Measurements from ENCODE around the gene NRCAM.
"Not testable (repeated sequence)": the region's sequence is repeated elsewhere in the genome, so short reads cannot be mapped to it uniquely, and the experiment has no call there.

The NRCAM gene

DNA sequence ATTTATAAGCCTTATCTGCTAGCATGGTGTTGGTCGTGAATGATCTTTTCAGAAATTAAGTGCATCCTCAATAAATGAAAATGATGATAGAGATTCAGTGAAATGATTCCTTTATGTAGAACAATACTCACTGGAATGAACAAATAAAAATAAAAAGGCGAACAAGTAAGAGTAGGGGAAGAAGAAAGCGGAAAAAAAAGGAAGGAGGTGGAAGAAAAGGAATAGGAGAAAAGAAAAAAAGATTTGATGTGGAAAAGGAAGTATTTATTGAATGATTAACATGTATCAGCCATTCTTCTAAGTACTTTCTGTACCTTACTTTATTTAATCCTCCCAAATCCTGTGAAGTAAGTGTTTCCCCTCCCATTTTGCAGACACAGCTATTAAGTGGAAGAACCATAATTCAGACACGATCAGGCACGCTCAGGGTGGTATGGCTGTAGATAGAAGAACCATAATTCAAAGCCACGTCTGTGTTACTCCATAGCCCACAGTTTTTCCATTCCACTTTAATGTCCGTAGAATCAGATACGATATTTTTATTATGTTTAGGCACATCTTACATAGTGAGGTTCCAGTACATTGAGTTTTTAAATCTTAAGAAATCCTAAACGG is 169.8 kb downstream of the NRCAM start:
- in situ Hi-C loops (cut with MboI; ENCODE audit: low sequenced_read_pairs) = no loop called here

GRCh38 chr7:108285778-108286177 is 170.5 kb downstream of the NRCAM start:
- in situ Hi-C loops (cut with MboI; ENCODE audit: low sequenced_read_pairs) = no loop called here

DNA sequence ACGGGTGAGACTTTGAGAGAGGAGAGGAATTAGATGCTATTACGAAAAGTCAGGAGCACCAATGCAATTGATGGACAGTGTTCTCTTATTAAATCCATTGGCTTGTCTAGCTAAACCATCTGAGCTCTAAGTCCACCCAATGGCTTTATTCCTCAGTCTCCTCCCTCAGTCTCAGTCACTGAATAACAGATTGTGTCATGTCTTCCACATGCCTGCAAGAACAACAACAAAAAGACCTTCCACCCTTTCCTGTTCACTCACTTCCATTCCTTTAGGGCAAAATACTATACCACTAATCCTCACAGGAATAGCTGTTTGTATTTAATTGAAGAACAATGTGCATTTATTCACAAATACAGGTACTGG is 171.2 kb downstream of the NRCAM start:
- in situ Hi-C loops (cut with MboI; ENCODE audit: low sequenced_read_pairs) = no loop called here

DNA sequence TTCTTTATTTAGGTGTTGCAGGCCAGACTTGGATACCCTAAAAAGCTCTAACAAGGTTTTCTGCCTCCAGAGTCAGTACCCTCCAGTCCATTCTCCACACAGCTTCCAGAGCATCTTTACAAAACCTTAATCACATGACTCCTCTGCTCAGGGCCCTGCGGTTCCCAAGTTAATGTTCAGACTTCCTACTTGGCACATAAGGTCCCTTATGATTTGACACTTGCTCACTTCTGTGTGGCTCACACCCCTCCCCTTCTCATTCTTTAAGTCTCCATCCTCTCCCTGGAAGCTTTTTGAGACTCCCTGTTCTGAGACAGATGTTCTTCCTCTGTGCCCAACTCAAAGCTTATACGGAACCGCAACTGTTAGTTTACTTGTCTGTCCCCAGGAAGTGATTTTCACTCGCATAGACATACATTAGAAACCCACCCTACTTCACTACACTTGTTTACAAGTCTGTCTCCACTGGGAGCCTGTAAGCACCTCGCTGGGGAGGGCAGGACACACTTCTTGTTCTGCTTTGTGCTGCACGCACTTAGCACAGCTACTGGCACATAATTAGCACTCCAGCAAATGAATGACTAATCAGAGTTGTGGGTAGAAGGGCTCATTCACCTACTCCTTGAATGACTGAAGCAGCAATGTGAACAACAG is 171.8 kb downstream of the NRCAM start:
- in situ Hi-C loops (cut with MboI; ENCODE audit: low sequenced_read_pairs) = no loop called here

DNA sequence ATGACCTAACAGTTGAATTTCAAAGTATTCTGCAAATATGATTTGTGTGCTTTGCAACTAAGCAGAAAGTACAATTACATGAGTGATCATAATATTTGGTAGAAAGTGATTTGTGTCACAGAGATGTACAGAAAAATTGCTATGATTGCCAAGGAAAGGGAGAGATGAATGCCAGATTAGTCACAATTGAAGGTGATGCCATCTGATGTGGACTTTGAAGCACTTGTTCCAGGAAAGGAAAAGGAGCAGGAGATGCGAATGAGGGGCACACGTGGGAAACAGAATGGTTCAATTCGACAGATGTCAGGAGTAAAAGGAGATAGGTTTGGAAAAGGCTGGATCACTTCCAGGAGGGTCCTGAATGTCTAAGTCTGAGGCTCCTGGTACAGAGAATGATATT is 173.0 kb downstream of the NRCAM start:
- in situ Hi-C loops (cut with MboI; ENCODE audit: low sequenced_read_pairs) = no loop called here

DNA sequence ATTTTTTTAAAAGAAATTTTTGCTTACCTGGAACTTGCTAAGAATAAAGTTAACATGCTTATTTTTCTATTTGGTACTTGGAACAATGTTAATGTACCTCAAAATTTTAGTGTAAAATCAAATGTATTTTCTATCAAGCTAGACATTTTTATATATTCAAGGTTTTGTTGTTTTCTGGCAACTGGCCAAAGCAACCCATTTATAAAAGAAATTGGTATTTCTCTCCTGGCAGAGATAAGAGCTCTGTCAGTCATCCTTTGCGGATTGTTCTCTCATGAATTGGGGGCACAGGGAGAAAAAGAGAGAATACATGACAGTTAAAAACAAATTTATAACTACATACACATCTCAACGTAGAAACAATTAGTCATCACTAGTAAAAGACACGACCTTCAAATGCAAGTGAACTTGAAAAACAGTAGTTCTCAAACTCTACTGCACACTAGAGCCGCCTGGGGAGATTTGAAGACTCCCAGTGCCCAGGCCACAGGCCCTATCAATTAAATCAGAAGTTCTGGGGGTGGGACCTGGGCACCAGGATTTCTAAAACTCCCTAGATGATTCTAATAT is 173.7 kb downstream of the NRCAM start:
- in situ Hi-C loops (cut with MboI; ENCODE audit: low sequenced_read_pairs) = no loop called here

- in situ Hi-C loops (cut with MboI; ENCODE audit: low sequenced_read_pairs) = no loop called here
These were observed 176.1 kb downstream of the NRCAM start for GRCh38 chr7:108280136-108280535.

GRCh38 chr7:108278776-108279175 is 177.5 kb downstream of the NRCAM start:
- in situ Hi-C loops (cut with MboI; ENCODE audit: low sequenced_read_pairs) = no loop called here

- in situ Hi-C loops (cut with MboI; ENCODE audit: low sequenced_read_pairs) = no loop called here
These were observed 178.0 kb downstream of the NRCAM start for GRCh38 chr7:108278281-108278680.

DNA sequence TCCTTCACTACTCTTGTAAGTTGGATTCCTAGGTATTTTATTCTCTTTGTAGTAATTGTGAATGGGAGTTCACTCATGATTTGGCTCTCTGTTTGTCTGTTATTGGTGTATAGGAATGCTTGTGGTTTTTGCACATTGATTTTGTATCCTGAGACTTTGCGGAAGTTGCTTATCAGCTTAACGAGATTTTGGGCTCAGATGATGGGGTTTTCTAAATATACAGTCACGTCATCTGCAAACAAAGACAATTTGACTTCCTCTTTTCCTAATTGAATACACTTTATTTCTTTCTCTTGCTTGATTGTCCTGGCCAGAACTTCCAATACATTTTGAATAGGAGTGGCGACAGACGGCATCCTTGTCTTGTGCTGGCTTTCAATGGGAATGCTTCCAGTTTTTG is 181.8 kb downstream of the NRCAM start:
- in situ Hi-C loops (cut with MboI; ENCODE audit: low sequenced_read_pairs) = not testable (repeated sequence)

- in situ Hi-C loops (cut with MboI; ENCODE audit: low sequenced_read_pairs) = not testable (repeated sequence)
These were observed 183.3 kb downstream of the NRCAM start for GRCh38 chr7:108272891-108273290.

- in situ Hi-C loops (cut with MboI; ENCODE audit: low sequenced_read_pairs) = no loop called here
These were observed 185.7 kb downstream of the NRCAM start for GRCh38 chr7:108270385-108271015.

DNA sequence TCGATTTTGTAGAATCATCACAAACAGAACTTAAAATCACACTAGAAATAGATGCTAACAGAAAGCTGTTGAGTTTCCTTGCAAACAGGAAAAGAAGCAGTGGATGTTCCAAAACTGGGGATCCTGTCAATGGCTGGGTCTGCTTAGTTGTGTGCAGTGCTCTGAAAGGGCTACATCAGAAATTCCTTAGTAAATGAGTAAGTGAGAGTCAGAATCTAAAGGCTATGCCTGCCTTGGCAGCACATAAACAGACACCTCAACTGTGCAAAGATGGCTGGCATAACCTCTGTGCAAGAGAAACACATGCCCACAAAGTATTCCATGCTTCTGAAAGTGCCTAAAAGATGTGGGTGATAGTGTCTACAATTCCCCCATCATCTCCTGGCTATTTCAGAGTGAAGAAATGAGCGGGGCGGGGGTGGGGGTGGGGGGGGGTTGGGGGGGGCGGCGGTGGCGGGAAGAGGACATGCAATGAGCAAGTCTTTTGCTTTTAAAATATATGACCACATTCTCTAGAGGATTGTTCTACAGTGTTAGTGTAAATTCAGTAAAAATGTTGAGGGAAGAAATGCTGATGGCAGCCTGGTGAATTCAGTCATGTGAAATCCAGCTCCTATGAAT is 187.9 kb downstream of the NRCAM start:
- in situ Hi-C loops (cut with MboI; ENCODE audit: low sequenced_read_pairs) = no loop called here

DNA sequence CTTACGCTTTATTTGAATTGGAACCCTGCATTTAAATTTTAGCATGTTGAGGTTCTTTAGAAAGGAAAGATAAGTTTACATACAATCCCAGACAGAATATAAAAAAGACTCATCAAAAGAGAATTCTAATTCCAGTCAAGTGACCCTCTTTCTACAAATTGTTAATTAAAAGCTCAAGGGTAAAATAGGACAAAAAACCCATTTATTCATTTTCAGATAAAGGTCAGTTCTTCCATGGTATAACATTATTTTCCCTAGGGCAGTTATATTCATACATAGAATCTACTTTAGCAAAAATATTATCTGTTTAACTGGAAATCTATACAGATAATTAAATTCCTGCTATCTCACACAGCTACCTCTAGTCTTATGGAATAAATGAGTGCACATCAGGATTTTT is 188.6 kb downstream of the NRCAM start:
- in situ Hi-C loops (cut with MboI; ENCODE audit: low sequenced_read_pairs) = no loop called here

- in situ Hi-C loops (cut with MboI; ENCODE audit: low sequenced_read_pairs) = no loop called here
These were observed 189.7 kb downstream of the NRCAM start for GRCh38 chr7:108266491-108266890.

GRCh38 chr7:108266035-108266434 is 190.2 kb downstream of the NRCAM start:
- in situ Hi-C loops (cut with MboI; ENCODE audit: low sequenced_read_pairs) = no loop called here

GRCh38 chr7:108265007-108265406 is 191.2 kb downstream of the NRCAM start:
- in situ Hi-C loops (cut with MboI; ENCODE audit: low sequenced_read_pairs) = no loop called here

DNA sequence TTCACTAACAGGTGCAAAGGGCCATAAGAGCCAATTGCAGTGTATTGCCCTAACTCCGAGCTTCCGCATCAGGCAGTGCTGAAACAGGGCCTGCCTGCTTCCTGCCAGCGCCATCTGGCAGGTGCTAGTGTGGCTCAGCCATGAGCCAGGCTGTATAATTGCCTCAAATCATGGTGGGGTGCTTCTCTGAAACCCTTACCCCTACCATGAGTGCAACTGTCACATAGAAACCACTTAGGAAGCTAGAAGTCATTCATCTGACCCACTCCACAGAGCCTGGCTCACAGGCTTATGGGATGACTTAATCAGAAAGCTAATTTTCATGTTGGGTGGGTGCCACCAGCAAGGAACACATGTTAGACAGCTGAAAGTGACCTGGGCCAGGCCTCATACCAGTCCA is 192.8 kb downstream of the NRCAM start:
- in situ Hi-C loops (cut with MboI; ENCODE audit: low sequenced_read_pairs) = no loop called here

DNA sequence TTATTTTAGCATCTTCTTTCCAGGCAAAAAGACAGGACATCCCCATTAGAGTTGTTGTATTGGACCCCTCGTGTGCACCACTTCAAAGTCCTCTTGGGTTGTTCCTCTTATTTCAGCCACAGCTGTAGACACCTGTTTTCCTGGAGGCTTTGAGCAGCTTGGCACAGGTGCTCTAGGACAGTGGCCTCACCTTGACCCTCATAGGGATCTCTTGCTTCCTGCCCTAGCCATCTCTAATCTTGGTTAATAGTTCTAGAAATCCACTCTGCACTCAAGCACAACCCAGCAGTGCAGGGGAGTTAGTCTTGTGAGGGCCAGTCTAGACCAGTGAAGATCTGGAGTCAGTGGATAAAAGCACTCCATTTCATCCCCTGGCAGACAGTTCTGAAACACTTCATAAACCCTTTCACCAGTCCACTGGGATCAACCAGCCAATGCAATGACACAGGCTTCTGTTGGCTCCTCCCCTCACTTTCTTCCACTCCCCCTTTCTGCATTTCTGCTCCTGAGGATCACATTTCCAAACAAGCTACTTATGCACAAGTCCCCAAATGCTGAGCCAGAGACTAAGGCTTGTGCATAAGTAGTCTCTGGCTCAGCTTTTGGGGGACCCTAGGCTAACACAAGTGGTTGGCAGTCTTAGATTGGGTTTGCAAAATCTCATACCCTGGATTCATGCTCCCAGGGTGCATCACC is 194.5 kb downstream of the NRCAM start:
- in situ Hi-C loops (cut with MboI; ENCODE audit: low sequenced_read_pairs) = no loop called here

GRCh38 chr7:108259447-108259846 is 196.8 kb downstream of the NRCAM start:
- in situ Hi-C loops (cut with MboI; ENCODE audit: low sequenced_read_pairs) = not testable (repeated sequence)

GRCh38 chr7:108257954-108258353 is 198.3 kb downstream of the NRCAM start:
- in situ Hi-C loops (cut with MboI; ENCODE audit: low sequenced_read_pairs) = no loop called here
